ENCODE measurements around the gene SLC5A9.

Gene SLC5A9

GRCh38 chr1:48214820-48215219 is 7.7 kb upstream of the SLC5A9 start:
- no peak for DNase-seq

DNA sequence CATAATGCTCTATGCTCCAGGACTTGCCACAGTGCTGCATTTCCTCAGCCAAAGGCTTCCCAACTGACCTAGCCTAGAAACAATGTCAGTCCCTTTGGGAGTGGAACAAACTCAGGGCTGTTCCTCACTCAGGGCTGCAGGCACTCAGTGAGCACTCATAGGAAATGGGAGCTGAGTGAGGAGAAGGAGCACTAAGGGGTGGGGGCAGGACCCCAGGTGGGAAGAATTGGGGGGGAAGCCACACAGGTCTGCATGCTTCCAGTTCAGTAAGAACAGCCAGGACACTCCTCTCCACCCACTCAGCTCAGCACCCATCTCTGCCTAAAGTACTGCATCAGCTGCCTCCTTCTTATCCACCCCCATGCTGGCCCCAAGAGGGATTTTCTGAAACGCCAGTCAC is 7.3 kb upstream of the SLC5A9 start:
- DNase-seq = no peak

DNA sequence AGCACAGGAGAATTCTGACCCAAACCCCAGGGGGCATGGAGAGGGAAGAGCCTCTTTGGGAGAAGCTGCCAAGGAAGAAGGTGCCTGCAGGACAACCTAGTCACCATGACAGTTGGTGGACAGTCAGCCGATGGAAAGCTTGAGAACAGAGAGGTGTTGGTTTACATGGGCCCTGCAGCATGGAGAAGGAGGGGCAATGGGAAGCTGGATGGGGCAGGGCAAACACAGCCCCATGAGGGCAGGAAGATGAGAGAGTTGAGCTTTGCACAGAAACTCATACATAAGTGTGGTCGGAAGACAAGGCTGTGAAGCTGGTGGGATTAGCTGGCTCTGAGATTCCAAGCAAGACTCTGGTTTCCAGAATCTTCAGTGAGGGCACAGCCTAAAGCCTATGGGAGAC is 6.6 kb upstream of the SLC5A9 start:
- no peak for DNase-seq

GRCh38 chr1:48216313-48216712 is 6.2 kb upstream of the SLC5A9 start:
- no peak for DNase-seq

DNA sequence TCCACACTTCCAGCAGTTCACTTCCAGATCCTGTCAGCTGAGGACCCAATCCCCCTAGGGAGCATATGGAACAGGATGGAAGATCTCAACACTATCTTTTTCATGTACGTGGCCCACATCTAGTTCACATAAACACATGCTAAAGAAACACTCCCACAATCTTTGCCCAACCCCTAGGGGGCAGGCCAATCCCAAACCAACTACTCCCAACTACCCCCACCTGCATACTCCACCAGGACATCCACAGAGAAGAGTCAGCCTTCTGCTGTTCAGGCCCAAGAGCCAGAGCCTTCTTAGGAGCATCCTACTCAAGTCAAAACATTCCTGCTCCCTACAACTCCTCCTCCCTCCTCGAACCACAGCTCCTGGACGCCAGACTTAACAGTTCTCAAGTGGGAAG is 5.6 kb upstream of the SLC5A9 start:
- no peak for DNase-seq

DNA sequence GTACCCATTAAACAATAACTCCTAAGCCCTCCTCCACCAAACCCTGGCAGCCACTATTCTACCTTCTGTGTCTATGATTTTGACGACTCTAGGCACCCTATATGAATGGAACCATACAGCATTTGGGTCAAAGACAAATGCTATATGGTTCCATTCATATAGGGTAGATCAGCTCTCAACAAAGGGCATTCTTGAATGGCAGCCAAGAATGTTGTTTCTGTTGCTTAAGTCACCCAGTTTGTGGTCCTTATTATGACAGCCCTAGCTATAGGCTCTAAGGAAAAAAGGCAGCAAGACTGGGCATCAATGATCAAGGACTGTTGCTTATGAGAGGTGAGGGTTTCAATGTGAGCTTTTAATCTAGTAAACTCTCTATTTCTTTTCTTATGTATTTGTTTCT is 4.7 kb upstream of the SLC5A9 start:
- no peak for DNase-seq

DNA sequence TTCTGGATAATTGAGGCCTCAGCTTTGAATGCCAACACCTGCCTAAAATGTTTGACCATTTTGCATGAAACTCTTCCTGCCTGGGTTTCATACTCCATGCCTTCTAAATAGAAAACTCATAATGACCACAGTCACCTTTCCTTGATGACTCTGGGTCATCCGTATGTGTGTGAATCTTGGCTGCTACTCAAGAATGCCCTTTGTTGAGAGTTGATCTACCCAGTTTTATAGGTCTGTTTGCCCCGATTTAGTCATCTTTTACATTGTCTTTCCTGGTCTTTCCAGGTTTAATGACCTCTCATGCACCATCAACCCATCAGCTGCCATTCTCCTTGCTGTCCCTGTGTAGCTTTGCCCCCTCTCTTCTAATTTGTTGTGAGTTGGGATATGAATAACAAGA is 2.7 kb upstream of the SLC5A9 start:
- DNase-seq = no peak

- no peak for DNase-seq
Observed at GRCh38 chr1:48221122-48221521, 1.4 kb upstream of the SLC5A9 start.

DNA sequence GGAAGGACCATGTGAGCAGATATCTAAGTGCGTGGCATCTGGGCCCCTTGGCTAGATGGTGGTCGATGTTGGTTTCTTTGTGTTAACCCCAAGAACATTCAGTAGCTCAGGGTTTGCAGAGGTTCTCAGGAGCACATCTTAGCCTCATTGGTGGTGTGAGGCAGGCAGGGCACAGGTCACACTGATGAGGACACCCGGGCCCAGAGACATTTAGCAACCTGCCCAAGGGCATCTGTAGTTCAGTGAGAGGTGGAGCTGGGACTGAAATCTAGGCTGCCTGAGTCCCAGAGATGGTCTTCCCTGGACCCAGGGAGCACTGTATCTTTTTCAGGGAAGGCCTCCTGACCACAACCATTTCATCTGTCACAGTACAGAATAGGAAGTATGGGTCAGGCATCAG is 859 bp upstream of the SLC5A9 start:
- DNase-seq = no peak

DNA sequence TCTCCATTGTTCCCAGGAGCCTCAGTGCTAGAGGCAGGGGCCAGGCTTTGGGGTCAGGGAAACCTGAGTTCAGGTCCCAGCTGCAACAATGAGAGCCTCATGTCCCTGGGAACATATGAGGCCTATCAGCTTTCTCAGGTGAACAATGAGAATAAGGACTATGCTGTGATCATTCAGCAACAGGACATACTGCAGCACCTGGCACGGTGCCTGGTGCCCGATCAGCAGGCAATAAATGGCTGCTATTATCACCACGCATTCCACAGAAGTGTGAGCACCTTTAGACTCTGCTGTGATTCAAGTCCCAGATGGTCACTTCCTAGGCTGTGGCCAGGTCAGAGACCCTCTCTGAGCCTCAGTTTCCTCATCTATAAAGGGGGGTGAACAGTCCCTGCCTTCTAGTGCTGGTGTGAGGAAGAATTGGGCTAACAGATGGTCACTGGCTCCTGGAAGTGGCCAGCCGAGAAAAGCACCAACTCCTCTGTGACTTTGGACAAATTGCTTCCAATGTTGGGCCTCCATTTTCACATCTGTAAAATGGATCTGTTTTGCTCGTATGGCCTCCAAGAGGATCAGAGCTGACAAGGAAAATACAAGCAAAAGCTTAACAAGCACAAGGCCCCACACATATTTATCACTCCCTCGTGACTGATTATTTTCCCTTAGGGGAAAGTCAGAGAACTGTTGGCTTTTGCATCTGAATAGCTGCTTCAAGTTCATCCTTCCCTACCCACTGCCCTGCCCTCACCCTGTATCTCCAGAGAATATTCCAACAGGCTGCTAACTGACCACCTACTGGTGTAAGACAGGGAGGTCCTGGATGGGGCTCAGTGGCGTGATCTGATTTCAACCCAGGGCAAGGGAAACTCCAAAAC is 1.1 kb downstream of the SLC5A9 start:
- no peak for DNase-seq

- no peak for DNase-seq
Observed at GRCh38 chr1:48224791-48225190, 2.3 kb downstream of the SLC5A9 start.

- no peak for DNase-seq
Observed at GRCh38 chr1:48225579-48225978, 3.1 kb downstream of the SLC5A9 start.

DNA sequence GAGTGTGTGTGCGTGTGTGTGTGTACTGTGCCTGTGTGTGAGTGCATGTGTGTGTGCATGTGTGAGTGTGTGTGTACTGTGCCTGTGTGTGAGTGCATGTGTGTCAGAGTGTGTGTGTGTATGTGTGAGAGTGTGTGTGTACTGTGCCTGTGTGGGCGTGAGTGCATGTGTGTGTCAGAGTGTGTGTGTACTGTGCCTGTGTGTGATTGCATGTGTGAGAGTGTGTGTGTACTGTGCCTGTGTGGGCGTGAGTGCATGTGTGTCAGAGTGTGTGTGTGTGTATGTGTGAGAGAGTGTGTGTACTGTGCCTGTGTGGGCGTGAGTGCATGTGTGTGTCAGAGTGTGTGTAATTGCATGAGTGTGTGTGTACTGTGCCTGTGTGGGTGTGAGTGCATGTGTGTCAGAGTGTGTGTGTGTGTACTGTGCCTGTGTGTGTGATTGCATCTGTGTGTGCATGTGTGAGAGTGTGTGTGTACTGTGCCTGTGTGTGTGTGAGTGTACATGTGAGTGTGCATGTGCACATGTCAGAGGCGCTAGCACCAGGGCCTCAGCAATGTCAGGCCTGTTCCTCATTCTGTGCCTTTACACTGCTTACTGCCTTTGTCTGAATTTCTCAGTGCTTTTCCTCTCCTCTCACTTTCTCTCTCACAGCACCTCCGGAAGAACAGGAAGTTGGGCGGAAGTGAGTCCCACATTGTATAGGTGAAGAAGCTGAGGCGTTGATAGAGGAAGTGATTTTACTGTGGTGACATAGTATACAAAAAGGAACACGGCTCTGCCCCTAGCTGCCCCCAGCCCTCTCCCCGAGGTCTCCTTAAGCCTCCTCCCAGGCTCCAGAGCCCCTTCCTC is 4.9 kb downstream of the SLC5A9 start:
- peak; percentile 68 for DNase-seq

- DNase-seq = no peak
Observed at GRCh38 chr1:48228156-48228555, 5.6 kb downstream of the SLC5A9 start.

- no peak for DNase-seq
Observed at GRCh38 chr1:48229317-48229716, 6.8 kb downstream of the SLC5A9 start.

GRCh38 chr1:48230236-48230635 is 7.7 kb downstream of the SLC5A9 start:
- no peak for DNase-seq

DNA sequence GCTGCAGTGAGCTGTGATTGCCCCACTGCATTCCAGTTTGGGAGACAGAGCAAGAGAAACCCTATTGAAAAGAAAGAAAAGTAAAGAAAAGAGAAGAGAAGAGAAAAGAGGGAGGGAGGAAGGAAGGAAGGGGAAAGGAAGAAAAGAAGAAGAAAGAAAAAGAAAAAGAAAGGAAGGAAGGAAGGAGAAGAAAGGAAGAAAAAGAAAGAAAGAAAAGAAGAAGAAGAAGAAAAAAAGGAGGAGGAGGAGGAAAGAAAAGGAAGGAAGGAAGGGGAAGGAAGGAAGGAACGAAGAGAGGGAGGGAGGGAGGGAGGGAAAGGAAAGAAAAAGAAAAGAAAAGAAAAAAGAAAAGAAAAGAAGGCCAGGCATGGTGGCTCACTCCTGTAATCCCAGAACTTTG is 10.2 kb downstream of the SLC5A9 start:
- no peak for DNase-seq

DNA sequence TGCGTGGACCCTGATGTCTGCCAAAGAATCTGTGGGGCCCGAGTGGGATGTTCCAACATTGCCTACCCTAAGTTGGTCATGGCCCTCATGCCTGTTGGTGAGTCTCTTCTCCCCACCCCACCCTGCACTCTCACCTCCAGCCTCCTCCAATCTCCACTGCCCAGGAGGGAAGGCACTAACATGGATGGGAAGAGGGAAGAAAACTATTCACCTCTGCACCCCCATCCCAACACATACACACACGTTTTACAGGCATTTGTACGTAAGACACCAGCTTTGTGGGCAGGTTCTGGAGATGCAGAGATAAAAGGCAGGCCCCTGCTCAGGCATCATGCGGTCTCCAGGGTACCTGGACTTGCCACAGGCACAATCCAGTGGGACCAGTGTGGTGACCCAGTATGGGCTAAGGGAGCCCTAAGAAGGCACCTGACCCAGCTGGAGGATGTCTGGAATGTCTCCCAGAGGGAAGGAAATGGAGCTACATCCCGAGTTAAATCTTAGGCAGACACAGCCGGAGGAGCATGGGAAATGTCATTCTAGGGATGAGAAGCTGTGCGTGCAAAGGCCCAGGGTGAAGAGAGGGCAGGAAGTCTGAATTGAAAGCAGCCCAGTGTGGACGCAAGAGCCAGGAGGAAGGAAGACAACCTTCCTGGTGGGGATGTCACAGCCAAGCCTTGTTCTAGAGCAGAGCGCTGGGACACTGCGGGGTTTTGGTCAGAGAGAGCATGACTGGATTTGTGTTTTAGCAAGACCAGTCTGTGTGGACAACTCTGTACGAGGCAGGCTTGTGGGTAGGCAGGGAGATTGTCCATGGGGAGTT is 11.4 kb downstream of the SLC5A9 start:
- DNase-seq = no peak

DNA sequence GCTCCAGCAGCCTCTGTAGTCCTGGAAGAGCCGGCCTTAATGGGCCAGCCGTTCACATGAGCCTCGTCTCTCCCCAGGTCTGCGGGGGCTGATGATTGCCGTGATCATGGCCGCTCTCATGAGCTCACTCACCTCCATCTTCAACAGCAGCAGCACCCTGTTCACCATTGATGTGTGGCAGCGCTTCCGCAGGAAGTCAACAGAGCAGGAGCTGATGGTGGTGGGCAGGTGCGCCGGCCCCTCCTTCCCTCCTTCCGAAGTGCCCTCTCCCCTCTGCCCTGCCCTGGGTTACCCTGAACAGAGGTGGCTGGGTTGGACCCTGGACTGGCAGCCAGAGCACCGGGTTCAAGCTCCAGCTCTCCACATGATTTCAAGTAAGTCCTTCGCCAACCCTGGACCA is 13.1 kb downstream of the SLC5A9 start:
- no peak for DNase-seq

- DNase-seq = no peak
Observed at GRCh38 chr1:48236716-48237470, 14.4 kb downstream of the SLC5A9 start.

- no peak for DNase-seq
Observed at GRCh38 chr1:48242141-48242736, 19.7 kb downstream of the SLC5A9 start.

- DNase-seq = no peak
Observed at GRCh38 chr1:48245106-48245505, 22.6 kb downstream of the SLC5A9 start.

Measured in activated CD8-positive, alpha-beta memory T cell treated with anti-CD3 and anti-CD28 coated beads for 24 hours (primary cell).